Mesenteric fat pad (tissue), 1 donor: ENCODE data around the gene TEPSIN. TPM values are rescaled to one million over a fixed set of nuclear protein-coding genes. Genes with fewer than 3 reads are reported as not detected.

ENCODE experiments used
- DNase-seq: peaks from one replicate; pipeline ENCODE4 v3.0.0-alpha.2; 2020; ENCODE audit warnings: low spot score
- total RNA-seq: library from RNA; stranded (reverse); fragmentation: NEBNext Ultra II Directional; extraction: Animal tissue kit (Norgen Biotek cat#: 25700); gene quantifications from one replicate; pipeline ENCODE4 v1.2.1, GENCODE V29; 2021
- donor health status: DM: yes; HTN: yes; CAD: no.

Gene TEPSIN
- total RNA-seq, 1 donor from 2014 or later = 23.1 TPM

DNA sequence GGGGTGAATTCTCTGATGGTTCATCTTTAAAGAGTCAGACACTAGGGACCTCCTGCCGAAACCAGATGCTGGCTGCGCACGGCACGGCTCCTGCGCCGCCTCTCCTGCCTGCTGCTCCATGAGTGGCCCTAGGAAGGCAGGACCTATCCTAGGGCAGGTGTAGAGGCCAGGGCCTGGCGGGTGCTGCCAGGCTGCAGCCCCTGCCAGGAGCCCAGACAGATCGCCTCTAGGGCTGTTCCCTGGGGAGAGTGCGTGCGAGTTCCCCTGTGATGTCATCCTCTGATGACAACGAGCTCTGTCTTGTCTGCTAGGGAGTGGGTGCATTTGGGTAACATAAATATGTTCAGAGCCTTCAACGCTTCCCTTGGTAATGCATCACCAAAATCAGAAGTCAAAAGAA, 32.4 kb upstream of the TEPSIN start:
- no peak for DNase-seq

DNA sequence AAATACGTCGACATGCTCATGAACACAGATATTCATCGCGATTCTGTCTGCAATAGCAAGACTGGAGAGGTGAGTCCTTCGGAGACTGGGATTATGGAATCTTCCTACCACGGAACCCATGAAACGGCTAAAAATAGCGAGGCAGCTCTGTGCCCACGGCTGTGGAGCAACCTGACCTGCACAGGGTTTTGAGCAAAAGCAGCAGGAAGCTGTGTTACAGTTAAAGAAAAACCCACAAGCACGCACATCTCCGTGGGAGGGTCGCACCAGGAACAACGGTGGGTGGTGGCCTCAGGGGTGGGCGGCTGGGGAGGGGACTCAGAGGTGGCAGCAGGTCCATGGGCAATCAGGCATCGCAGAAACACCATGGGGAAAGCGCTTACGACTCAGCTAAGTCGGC, 31.4 kb upstream of the TEPSIN start:
- DNase-seq = no peak

DNA sequence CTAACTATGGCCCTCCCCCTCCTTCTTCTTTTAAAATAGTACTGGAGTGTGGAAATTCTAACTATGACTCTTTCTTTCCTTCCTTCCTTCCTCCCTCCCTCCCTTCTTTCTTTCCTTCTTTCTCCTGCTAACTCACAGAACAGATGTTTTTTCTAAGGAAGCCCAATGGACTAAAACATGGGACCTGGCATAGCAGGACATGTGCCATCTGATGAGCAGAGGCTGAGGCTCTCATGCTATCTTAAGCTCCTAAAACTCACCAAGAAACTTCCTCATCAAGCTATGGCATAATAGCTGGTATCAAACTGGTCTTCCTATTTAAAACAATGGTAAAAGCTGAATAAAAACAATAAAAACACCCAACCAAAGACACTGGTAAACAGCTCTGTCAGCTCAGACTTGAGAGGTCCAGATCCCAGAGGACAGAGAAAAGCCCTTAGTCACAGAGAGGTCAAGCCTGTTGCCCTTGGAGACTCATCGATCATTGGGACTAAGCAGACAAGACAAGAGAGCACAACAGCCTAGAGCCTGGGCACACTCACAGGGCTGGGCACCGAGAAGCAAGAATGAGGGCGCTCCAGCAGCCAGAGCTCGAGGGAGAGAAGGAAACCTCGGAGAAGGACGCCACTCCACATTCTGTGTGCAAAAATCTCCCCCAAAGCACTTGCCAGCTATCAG, 28.7 kb upstream of the TEPSIN start:
- no peak for DNase-seq

DNA sequence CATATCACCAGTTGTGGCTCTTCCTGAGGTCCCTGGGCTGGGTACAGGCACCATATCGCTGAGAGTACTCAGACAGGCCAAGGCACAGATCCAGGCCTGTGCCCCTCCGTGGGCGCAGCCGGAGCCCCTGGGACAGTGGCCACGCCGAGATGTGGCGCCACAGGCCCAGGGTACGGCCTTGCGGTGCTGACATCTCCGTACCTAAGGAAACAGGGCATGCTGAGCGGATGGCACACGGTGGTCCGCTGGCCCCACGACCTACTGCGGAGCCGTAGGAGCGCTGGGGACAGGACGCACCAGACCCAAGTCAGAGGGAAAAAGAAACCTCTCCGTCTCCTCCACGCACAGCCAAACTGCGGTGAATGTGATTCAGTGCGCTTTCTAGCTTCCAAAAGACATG, 26.7 kb upstream of the TEPSIN start:
- DNase-seq = no peak

DNA sequence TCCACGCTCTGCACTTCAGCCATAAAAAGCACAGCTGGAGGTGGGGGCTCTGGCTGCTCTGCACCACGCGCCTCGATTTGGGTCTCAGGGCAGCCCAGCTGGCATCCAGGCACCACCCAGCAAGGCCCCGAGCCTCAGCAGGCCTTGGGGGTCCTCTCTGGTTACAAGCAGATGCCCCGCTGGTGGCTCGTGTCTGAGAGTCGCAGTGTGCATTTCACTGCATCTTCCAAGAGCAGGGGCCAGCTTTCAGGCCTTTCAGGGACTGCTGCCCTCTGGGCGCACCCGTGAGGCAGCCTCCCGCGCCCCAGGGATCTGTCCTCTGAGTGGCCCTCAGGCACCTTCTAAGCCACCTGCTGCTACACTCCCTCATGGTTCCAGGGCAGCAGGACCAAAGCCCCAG, 25.8 kb upstream of the TEPSIN start:
- no peak for DNase-seq

DNA sequence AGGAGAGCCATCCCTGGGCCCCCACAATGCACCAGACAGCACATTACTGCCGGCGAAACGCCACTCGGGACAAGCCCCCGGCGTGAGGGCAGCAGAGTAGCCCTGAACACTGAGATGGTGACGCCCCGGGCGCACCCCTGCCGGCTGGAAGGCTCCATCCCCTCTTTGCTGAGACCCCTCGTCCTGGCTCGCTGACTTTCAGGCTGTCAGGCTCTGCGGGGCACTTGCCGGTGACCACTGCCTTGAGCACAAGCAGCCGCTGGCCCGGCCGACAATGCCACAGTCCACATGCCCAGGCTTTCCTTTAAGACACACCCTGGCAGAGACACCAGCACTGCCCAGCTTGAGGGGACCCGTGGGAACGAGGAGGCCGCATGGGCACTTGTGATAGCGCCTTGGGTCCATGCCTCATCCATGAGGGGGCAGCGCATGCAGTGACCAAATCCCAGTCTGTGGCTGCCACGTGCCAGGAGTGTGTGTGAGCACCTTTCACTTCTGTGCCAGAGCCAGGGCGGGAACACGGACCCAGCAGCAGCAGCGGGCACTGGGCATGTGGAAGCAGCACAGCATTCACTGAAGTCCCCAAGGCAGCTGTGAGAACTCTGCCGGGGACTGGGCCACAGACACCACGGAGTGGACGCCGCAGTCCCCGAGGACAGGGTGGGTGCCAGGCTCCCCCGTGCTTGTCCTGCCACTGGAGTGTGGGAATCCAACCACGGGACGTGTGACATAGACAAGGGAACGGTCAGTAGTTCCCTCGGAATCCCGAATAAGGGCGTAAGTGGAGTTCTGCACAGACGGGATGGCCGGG, 24.7 kb upstream of the TEPSIN start:
- no peak for DNase-seq

DNA sequence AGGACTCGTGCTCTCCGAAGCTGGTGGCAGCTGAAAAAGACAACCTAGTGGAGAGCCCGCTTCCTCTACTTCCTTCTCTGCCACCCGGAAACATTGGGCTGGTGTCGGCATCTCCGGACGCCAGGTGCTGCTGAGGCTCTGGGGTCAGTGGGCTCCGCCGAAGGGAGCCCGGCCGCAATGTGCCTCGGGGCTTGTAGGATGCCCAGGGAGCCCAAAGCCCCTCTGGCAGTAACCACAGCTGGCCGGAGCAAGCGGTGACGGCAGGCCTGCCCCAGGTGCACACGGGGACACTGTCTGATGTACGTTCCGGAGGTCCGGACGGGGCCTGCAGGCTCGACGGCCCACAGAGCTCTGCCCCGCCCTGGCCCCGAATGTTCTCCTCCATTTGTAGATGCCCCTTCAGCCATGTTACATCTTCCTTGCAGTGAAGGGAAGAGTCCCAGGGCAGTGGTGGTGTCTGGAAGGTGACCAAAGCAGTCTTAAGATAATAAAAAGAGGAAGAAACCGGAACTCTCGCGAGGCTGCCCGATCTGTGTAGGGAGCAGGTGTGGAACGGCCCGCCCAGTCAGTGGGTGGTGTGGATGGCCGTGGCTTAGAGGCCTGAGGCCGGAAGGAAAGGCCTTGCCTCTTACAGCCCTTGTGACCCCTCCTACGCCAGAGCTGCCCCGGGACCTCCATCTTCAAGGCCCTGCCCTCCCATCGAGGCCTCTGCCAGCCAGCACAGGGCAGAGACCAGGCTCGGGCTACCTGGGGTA, 22.9 kb upstream of the TEPSIN start:
- DNase-seq = no peak

DNA sequence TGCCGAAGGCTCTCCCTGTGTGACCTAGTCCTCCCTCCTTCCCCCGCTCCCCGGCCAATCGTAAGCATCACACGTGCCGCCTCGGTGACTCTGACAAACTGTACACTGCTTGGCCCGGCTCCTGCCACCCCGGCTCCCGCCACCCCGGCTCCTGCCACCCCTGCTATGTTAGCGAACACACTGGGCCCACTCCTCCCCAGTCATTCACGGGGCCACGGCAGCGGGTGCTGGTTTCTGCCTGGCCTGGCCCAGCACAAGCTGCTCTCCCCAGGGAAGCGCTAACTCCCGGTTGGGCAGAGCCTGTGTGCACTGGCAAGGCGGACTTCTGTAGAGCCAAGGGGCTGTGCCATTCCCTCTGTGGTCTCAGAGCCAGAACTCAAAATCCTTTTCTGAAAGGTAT, 22.2 kb upstream of the TEPSIN start:
- no peak for DNase-seq

DNA sequence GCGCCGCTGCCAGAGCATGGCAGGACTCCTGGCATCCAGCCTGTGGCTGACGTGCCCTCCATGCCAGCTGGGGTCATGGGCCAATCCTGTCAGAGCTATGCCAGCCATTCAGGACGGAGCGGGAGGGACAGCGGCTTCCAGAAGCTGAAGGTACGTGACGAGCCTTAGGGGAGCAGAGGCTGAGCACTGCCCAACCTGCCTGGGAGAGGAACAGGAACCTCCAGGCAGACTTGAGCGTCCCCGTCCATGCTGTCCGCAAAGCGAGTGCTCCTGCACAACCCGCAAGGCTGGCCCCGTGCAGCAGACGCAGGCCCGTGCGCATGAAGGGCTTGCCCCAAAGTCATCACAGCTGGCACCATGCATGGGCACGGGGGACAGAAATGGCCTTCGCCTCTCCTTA, 21.8 kb upstream of the TEPSIN start:
- DNase-seq = no peak

DNA sequence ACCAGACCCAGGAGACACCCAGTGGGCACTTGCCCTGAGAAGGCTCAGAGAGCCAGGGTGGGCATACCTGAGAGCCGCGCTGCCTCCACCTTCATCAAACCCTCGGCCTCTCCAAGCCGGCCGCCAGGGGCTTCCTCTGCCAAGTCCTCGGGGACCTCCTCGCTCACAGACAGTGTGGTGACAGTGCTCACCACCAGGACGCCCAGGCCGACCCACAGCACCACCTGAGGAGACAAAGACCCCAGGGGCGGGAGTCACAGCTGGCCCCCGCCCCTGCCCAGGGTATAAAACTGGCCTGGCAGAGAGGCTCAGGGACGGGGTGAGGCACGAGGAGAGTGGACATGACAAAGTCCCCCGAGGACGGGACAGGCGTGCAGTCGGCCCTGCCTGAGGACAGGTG, 21.3 kb upstream of the TEPSIN start:
- DNase-seq = no peak

DNA sequence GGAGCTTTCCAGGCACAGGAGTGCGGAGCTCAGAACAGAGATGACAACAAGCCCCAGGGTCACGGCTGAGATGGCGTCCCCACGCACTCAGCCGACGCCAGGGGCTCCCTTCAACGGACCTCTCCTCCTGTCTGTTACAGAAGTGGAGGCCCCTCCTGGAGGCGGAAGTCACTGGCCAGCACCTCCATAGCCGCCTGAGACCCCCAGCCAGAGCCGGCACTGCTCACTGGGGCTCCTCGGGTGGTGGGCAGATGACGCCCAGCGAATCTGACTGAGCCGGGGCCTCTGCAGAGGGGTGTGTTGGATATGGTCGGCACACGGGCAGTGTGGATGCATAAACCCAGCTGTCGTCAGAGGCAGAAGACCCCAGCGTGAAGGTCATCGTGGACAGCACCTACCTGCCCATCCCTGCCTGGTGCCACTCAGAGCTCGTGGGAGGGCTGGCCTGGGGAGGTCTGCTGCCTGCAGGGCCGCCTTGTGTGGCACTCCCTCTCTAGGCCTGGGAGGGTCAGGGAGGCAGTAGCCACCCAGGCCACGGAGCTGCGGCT, 20.3 kb upstream of the TEPSIN start:
- DNase-seq = no peak

DNA sequence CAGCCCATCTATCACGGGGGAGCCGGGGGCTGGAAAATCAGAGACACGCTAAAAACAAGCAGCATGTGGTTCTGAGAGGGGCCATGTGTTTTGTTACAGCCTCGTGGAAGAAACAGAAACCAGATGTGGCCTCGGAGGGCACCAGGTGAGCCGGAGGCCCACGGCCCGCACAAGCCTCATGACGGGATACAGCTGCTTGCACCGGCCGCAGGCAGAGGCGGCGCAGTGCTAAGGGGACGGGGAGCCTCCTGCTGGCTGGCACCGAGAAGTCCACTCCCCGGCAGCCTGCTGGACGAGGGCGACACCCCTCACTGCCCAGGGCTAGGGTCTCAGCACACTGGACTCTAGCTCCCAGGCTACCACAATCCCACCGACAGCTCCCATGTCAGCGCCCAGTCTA, 19.4 kb upstream of the TEPSIN start:
- DNase-seq = no peak

DNA sequence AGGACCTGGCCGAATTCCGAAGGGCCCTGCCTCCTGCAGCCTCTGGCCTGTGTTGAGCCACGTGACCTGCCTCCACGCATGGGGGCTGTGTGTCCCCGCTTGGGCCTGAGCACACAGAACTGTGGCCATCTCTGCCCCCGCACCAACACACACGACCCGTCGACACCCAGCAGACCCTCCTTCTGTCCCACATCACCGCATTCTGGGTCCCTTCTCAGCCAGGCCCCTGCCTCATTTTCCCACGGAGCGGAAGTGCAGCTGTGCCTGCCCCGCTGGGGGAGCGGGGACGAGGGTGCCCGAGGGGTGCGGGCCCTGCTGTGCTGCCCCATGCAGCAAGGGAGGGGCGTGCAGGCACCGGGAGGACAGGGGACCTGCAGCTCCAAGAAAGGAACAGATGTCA, 18.7 kb upstream of the TEPSIN start:
- no peak for DNase-seq

DNA sequence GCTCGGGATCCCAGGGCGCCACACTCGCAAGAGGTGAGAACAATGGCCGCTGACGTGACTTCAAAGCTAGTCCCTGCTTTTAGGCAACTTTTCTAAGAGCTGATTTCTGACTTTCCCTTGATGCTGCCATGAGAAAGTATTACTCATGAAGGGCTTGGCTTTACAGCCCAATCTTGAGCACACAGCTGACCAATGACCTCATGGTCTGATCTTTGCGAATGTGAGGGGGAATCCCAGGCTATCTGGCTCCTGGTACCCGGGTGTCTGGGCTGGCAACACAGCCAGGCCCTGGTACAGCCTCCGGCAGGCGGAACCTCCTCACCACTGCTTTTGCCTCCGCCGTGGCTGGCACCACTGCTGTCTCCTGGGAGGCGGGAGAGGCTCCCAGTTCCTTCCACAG, 17.8 kb upstream of the TEPSIN start:
- no peak for DNase-seq

DNA sequence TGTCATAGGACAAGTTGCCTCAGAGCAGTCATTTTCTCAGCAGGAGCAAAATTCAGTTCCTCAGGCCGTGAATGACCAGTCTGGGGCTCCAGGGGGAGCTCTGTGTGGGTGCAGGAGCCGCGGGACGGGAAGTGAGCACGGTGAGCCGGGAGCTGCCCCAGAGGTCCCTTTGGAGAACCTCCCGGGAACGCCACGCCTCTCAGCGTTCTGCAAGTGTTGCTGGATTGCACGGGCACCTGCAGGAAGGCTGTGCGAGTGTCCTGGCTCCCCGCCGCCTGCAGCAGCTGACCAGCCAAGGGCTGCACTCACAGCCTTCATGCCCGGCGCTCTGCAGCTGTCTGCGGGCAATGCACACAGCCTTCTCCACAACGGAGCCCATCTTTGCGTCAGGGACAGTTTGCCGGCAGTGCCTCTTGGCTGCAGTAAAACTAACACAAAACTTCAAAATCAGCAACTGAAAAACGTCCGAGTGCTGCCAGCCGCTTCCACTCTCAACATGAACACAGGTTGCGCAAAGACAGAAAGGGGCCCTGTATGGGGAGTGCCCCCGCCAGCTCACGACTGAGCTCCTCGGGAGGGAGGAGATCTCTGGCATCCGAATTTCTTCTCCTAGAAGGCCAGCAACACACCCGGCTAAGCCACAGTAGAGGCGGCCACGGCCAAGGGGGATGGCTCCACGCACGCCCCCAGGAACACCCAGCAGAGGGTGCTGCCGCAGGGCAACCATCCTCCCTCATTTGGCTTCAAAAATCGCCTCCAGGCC, 16.3 kb upstream of the TEPSIN start:
- DNase-seq = no peak

DNA sequence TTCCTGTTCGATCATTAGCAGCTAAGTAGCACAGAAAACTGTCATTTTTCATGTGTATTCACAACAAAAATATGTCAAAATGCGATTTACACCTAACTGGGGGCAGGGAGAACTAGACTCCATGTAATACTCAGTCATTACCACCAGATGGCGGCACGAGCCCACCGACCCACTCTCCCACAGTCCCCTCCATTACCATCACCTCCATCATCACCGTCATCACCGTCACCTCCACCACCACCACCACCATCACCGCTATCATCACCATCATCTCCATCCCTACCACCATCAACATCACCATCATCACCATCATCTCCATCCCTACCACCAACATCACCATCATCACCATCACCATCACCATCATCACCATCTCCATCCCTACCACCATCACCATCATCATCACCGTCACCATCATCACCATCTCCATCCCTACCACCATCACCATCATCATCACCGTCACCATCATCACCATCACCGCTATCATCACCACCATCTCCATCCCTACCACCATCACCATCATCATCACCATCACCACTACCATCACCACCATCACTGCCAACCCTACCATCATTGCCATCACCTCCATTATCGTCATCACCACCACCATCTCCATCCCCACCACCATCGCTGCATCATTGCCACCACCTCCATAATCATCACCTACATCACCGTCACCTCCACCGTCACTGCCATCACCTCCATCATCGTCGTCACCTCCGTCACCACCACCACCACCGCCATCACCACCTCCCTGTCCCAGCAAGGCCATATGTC, 14.7 kb upstream of the TEPSIN start:
- no peak for DNase-seq

DNA sequence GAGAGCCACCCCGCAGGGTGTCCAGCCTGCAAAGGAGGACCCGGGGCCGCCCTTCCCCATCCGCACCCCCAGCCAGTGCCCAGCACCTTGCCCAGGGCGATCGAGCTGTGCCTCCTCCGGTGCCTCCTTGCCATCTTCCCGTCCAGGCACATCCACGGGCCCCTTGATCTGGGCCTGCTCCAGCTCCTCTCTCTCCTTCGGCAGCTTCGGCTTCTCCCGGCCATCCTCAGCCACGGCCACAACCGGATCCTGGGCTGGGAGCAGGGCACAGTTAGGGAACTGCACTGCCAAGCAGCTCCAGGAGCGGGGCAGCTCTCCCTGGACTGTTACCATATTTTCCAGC, 14.1 kb upstream of the TEPSIN start:
- DNase-seq = no peak

DNA sequence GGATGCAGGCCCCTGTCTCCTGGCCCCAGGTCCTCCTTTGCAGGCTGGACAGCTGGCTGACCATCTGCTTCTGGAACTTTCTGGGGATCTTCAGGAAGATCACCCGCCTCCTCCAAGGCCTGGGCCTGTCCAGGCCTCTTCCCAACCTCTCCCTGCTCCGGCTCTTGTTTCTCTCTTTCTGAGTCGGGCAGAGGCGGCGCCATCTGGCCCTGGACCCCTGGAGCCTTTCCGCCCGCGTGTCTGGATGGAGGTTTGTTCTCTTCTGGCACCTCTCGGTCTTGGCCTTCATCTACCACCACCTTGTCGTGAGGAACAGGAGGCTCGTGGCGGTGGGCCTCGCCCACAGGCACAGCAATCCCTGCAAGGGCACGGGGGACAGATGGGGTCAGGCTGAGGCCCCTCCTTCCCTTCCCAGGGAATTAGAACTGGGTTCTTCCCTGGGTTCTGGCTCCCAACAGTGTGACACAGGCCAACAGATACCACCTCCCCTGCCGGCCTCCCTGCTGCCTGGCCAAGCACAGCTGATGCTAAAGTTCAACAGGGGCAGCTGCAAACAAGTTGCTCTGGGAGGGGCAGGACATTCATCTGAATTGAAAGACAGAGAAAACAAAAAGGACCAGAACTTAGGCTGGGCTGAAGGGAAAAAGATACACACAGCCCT, 13.6 kb upstream of the TEPSIN start:
- DNase-seq = no peak

DNA sequence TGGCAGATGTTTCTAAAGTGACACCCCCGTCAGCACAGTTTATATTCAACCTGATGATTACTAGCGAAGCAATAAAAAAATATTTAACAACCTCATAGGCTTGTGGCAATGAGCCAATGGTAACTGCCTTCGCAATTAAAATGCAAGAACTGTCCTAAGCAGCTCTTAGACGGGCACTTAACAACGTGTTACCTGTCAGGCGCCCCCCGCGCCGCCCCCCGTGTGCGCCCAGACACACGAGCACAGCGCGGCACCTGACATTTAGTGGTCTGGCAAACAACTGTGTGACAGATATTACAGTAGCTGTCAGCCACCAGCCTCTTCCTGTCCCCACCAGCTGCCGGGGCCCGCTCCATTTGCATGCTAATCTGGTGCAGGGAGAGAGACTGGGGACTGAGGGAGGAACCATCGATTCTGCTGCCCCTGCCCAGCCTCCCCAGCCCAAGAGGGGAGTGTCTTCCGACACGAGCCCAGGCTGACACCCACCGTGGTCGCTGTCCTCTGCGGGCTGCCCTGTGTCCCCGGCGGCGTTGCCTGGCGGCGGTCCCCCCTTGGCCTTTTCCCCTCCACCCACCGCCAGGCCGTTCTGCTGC, 12.9 kb upstream of the TEPSIN start:
- no peak for DNase-seq
